DND-41 (cell line): ENCODE data around the gene RNF26.

Experiments used
- EZH2 ChIP-seq: IDR thresholded peaks from 3 replicates; pipeline ENCODE4 v1.6.1; 2012; ENCODE audit warnings: borderline replicate concordance, low read depth, mild to moderate bottlenecking, moderate library complexity, low read length, inconsistent platforms; ENCODE audit not compliant: severe bottlenecking
- TF ChIP-seq, protein P1 (sequence below): IDR thresholded peaks from 2 replicates; pipeline ENCODE4 v1.5.1; 2012; ENCODE audit warnings: borderline replicate concordance, low read length, moderate library complexity, mild to moderate bottlenecking; ENCODE audit not compliant: poor library complexity, severe bottlenecking; ENCODE audit errors: extremely low read depth

DNA sequence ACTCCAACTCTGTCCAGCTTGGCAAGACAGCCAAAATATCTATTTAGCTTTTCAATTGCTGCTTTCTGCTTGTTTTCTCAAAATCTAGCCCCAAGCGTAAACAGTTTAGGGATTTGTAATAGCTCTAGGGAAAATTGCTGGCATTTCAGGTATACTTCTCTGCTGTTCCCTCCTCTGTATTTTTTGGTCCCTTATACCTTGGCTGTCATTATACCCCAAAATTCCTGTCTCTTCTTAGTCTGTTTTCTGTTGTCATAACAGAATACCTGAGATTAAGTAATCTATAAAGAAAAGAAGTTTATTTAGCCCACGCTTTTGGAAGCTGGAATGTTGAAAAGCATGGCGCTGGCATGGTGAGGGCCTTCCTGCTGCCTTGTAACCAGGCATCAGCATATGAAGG, 40.9 kb upstream of the RNF26 start:
- TF ChIP-seq, protein P1, sequence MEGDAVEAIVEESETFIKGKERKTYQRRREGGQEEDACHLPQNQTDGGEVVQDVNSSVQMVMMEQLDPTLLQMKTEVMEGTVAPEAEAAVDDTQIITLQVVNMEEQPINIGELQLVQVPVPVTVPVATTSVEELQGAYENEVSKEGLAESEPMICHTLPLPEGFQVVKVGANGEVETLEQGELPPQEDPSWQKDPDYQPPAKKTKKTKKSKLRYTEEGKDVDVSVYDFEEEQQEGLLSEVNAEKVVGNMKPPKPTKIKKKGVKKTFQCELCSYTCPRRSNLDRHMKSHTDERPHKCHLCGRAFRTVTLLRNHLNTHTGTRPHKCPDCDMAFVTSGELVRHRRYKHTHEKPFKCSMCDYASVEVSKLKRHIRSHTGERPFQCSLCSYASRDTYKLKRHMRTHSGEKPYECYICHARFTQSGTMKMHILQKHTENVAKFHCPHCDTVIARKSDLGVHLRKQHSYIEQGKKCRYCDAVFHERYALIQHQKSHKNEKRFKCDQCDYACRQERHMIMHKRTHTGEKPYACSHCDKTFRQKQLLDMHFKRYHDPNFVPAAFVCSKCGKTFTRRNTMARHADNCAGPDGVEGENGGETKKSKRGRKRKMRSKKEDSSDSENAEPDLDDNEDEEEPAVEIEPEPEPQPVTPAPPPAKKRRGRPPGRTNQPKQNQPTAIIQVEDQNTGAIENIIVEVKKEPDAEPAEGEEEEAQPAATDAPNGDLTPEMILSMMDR = no peak
- TF ChIP-seq EZH2 = no peak
